Hematopoietic multipotent progenitor cell (in vitro differentiated cells): Measurements from ENCODE around the gene VAV2. TPM values are rescaled to one million over a fixed set of nuclear protein-coding genes. Genes with fewer than 3 reads are reported as not detected.

Source experiments
- DNase-seq, 3 donors: peaks; one replicate each; pipeline ENCODE4 v3.0.0-alpha.2; 2011 to 2015; ENCODE audit warnings: low read depth in 2 of 3, low spot score in 2 of 3
- total RNA-seq: library from RNA; depleted of rRNA; stranded (reverse); fragments of >200 nt; gene quantifications from one replicate; pipeline ENCODE4 v1.2.3, GENCODE V29; 2012

VAV2 gene
- total RNA-seq, 1 donor: 2.2 TPM

- DNase-seq: no peak
These were observed 149.9 kb downstream of the VAV2 start for GRCh38 chr9:133842174-133842573.

GRCh38 chr9:133841167-133841812 lies 150.8 kb downstream of the VAV2 start:
- DNase-seq: no peak

- no peak for DNase-seq
These were observed 152.2 kb downstream of the VAV2 start for GRCh38 chr9:133839822-133840329.

- no peak for DNase-seq
These were observed 153.1 kb downstream of the VAV2 start for GRCh38 chr9:133838859-133839507.

GRCh38 chr9:133837627-133838597 lies 154.2 kb downstream of the VAV2 start:
- no peak for DNase-seq

- no peak for DNase-seq
These were observed 155.3 kb downstream of the VAV2 start for GRCh38 chr9:133836818-133837217.

- DNase-seq: no peak
These were observed 155.9 kb downstream of the VAV2 start for GRCh38 chr9:133836001-133836758.

GRCh38 chr9:133835262-133835901 lies 156.7 kb downstream of the VAV2 start:
- no peak for DNase-seq

- DNase-seq: no peak
These were observed 157.8 kb downstream of the VAV2 start for GRCh38 chr9:133834080-133834976.

- no peak for DNase-seq
These were observed 158.6 kb downstream of the VAV2 start for GRCh38 chr9:133833388-133834025.

- DNase-seq: no peak
These were observed 159.2 kb downstream of the VAV2 start for GRCh38 chr9:133832877-133833276.

GRCh38 chr9:133830711-133831110 lies 161.4 kb downstream of the VAV2 start:
- DNase-seq: no peak

GRCh38 chr9:133830310-133830709 lies 161.8 kb downstream of the VAV2 start:
- no peak for DNase-seq

- DNase-seq: no peak
These were observed 163.7 kb downstream of the VAV2 start for GRCh38 chr9:133828338-133828997.

GRCh38 chr9:133826289-133827085 lies 165.6 kb downstream of the VAV2 start:
- no peak for DNase-seq

GRCh38 chr9:133825555-133826218 lies 166.4 kb downstream of the VAV2 start:
- no peak for DNase-seq

- DNase-seq: no peak
These were observed 167.3 kb downstream of the VAV2 start for GRCh38 chr9:133824802-133825186.
